Loucy (cell line): ENCODE data around the gene PRG2.

ENCODE experiments used
- CTCF ChIP-seq: fragments of 200-600 bp; sonication (generic); conservative IDR thresholded peaks from 2 replicates; pipeline ENCODE4 v1.5.1; 2014; ENCODE audit warnings: mild to moderate bottlenecking, antibody characterized with exemption, low read length
- EZH2phosphoT487 ChIP-seq: fragments of 200-600 bp; IDR thresholded peaks from 2 replicates; pipeline ENCODE4 v1.6.1; 2018; ENCODE audit warnings: antibody characterized with exemption, mild to moderate bottlenecking, moderate library complexity, borderline replicate concordance

DNA sequence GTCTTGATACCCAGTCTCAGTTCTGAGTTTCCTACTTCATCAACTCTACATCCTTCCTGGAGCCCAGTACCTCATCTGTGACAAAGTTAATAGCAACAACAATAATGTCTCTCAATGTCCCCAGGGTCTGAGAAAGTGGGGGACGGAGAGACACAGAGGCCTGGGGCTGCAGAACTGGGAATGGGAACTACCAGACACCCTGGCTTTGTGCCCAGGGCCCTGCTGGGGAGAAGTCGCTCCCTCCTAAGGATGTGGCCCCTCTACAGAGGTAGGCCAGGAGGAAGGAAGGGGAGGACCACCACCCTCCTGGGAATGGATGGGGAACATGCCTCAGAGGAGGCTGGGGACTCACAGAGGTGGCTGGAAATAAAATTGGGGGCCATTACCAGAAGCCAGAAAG lies 15.0 kb downstream of the PRG2 start:
- no peak for TF ChIP-seq EZH2phosphoT487
- no peak for TF ChIP-seq CTCF
